AML-193 (cell line): ENCODE measurements around the gene NXT2.
"Not testable (repeated sequence)": the region's sequence is repeated elsewhere in the genome, so short reads cannot be mapped to it uniquely, and the experiment has no call there.

ENCODE experiments used
- DNase-seq, 2 experiments: peaks; one replicate each; lab custom pipeline; 2025; lab: John Stamatoyannopoulos, UW

The NXT2 gene

GRCh38 chrX:109536439-109537323 lies at the start of gene NXT2:
NXT2 (plus strand) TSS chrX:109536844; CDS start chrX:109537007, 163 bp downstream.
- DNase-seq: peak; percentile 72 to 73

GRCh38 chrX:109487640-109488039 lies 49.0 kb upstream of the NXT2 start:
- no peak for DNase-seq

- no peak for DNase-seq
Observed at GRCh38 chrX:109489174-109489573, 47.5 kb upstream of the NXT2 start.

GRCh38 chrX:109498434-109498833 lies 38.2 kb upstream of the NXT2 start:
- DNase-seq: no peak

GRCh38 chrX:109501176-109501575 lies 35.5 kb upstream of the NXT2 start:
- no peak for DNase-seq

- DNase-seq: no peak
Observed at GRCh38 chrX:109508915-109509314, 27.7 kb upstream of the NXT2 start.

GRCh38 chrX:109511113-109511512 lies 25.5 kb upstream of the NXT2 start:
- no peak for DNase-seq

- no peak for DNase-seq
Observed at GRCh38 chrX:109519001-109519400, 17.6 kb upstream of the NXT2 start.

- DNase-seq: peak; percentile 32 to 59
Observed at GRCh38 chrX:109533005-109533404, 3.6 kb upstream of the NXT2 start.

- DNase-seq: no peak
Observed at GRCh38 chrX:109533631-109534030, 3.0 kb upstream of the NXT2 start.

- DNase-seq: no peak
Observed at GRCh38 chrX:109534933-109535332, 1.7 kb upstream of the NXT2 start.

GRCh38 chrX:109535578-109535977 lies 1.1 kb upstream of the NXT2 start:
- DNase-seq: no peak

- DNase-seq: peak; percentile 41 to 60
Observed at GRCh38 chrX:109537324-109537665, 651 bp downstream of the NXT2 start.

- not testable (repeated sequence) for DNase-seq
Observed at GRCh38 chrX:109539007-109539406, 2.4 kb downstream of the NXT2 start.

GRCh38 chrX:109553862-109554261 lies 17.2 kb downstream of the NXT2 start:
- DNase-seq: no peak

GRCh38 chrX:109576083-109576482 lies 39.4 kb downstream of the NXT2 start:
- not testable (repeated sequence) for DNase-seq

GRCh38 chrX:109577055-109577454 lies 40.4 kb downstream of the NXT2 start:
- DNase-seq: no peak

- no peak for DNase-seq
Observed at GRCh38 chrX:109578916-109579315, 42.3 kb downstream of the NXT2 start.

- DNase-seq: no peak
Observed at GRCh38 chrX:109585488-109585887, 48.8 kb downstream of the NXT2 start.

- no peak for DNase-seq
Observed at GRCh38 chrX:109590176-109590575, 53.5 kb downstream of the NXT2 start.
